HEK293 (cell line): ENCODE measurements around the gene GID8.

Experiments
- CTCF ChIA-PET: fragments of 350-600 bp; formaldehyde crosslinking; extraction: SDS; loops from one replicate; lab custom pipeline; 2021; ENCODE audit warnings: antibody characterized with exemption; lab: Yijun Ruan, JAX
- POLR2A ChIA-PET: fragments of 300-600 bp; formaldehyde crosslinking; extraction: SDS; loops from one replicate; lab custom pipeline; 2020; ENCODE audit warnings: antibody characterized with exemption, inconsistent platforms; lab: Yijun Ruan, JAX
- H3K27ac ChIP-seq: fragments of 200-500 bp; sonication (Bioruptor generic); 2 replicates; pipeline ENCODE4 v1.5.1; 2014; ENCODE audit warnings: low read depth, low read length, control low read depth, inconsistent platforms; ENCODE audit errors: extremely low read depth
- H3K36me3 ChIP-seq, 2 experiments: fragments of 200-500 bp in 1 of 2; sonication (Bioruptor generic) in 1 of 2; 1 replicate in 1 of 2; 2 replicates in 1 of 2; pipeline ENCODE4 v1.5.1; 2014 to 2017; ENCODE audit warnings: inconsistent platforms in 2 of 2, low read length in 2 of 2; ENCODE audit not compliant: control insufficient read depth in 2 of 2, insufficient read depth in 1 of 2
- H3K4me1 ChIP-seq: fragments of 200-500 bp; sonication (Bioruptor generic); 2 replicates; pipeline ENCODE4 v1.5.1; 2014; ENCODE audit warnings: mild to moderate bottlenecking, low read length, inconsistent platforms; ENCODE audit not compliant: control insufficient read depth, insufficient read depth
- H3K4me3 ChIP-seq: 2 replicates; pipeline ENCODE4 v1.5.1; 2011; ENCODE audit warnings: low read depth, mild to moderate bottlenecking, control low read depth, low read length, moderate library complexity
- H3K9me3 ChIP-seq: fragments of 200-500 bp; sonication (Bioruptor generic); 2 replicates; pipeline ENCODE4 v1.5.1; 2014; ENCODE audit warnings: low read depth, low read length, inconsistent platforms; ENCODE audit not compliant: control insufficient read depth, insufficient read depth
- GLIS1 ChIP-seq: fragments of 450-650 bp; formaldehyde crosslinking; IDR thresholded peaks from 2 replicates; pipeline ENCODE4 v1.5.1; 2016; ENCODE audit warnings: missing biosample characterization, missing genetic modification characterization
- KLF1 ChIP-seq: fragments of 450-650 bp; formaldehyde crosslinking; IDR thresholded peaks from 2 replicates; pipeline ENCODE4 v1.5.1; 2016; ENCODE audit warnings: missing biosample characterization, missing genetic modification characterization
- MZF1 ChIP-seq: fragments of 450-650 bp; formaldehyde crosslinking; IDR thresholded peaks from 2 replicates; pipeline ENCODE4 v1.5.1; 2017; ENCODE audit warnings: missing biosample characterization, missing genetic modification characterization, borderline replicate concordance
- OSR2 ChIP-seq: fragments of 450-650 bp; formaldehyde crosslinking; IDR thresholded peaks from 2 replicates; pipeline ENCODE4 v1.5.1; 2016; ENCODE audit warnings: missing biosample characterization, missing genetic modification characterization
- REST ChIP-seq: fragments of 450-650 bp; formaldehyde crosslinking; IDR thresholded peaks from 2 replicates; pipeline ENCODE4 v1.5.1; 2016; ENCODE audit warnings: missing biosample characterization, missing genetic modification characterization
- ZBTB1 ChIP-seq: fragments of 450-650 bp; formaldehyde crosslinking; IDR thresholded peaks from 2 replicates; pipeline ENCODE4 v1.5.1; 2016; ENCODE audit warnings: missing biosample characterization, missing genetic modification characterization
- ZEB2 ChIP-seq: fragments of 450-650 bp; formaldehyde crosslinking; IDR thresholded peaks from 2 replicates; pipeline ENCODE4 v1.5.1; 2016; ENCODE audit warnings: missing biosample characterization, missing genetic modification characterization
- ZNF112 ChIP-seq: fragments of 450-650 bp; formaldehyde crosslinking; IDR thresholded peaks from 2 replicates; pipeline ENCODE4 v1.5.0; 2017; ENCODE audit warnings: missing biosample characterization, missing genetic modification characterization
- ZNF214 ChIP-seq: fragments of 450-650 bp; formaldehyde crosslinking; IDR thresholded peaks from 2 replicates; pipeline ENCODE4 v1.5.1; 2017; ENCODE audit warnings: missing biosample characterization, mild to moderate bottlenecking, missing genetic modification characterization, borderline replicate concordance
- ZNF280D ChIP-seq: fragments of 450-650 bp; formaldehyde crosslinking; IDR thresholded peaks from 2 replicates; pipeline ENCODE4 v1.5.1; 2016; ENCODE audit warnings: missing biosample characterization, missing genetic modification characterization
- ZNF510 ChIP-seq: fragments of 450-650 bp; formaldehyde crosslinking; IDR thresholded peaks from 2 replicates; pipeline ENCODE4 v1.5.1; 2018; ENCODE audit warnings: mild to moderate bottlenecking, missing genetic modification characterization, missing biosample characterization; ENCODE audit not compliant: insufficient replicate concordance
- ZNF623 ChIP-seq: fragments of 450-650 bp; formaldehyde crosslinking; IDR thresholded peaks from 2 replicates; pipeline ENCODE4 v1.5.1; 2016; ENCODE audit warnings: missing biosample characterization, missing genetic modification characterization
- ZNF639 ChIP-seq: fragments of 450-650 bp; formaldehyde crosslinking; IDR thresholded peaks from 2 replicates; pipeline ENCODE4 v1.5.1; 2016; ENCODE audit warnings: missing biosample characterization, missing genetic modification characterization
- ZNF654 ChIP-seq: fragments of 450-650 bp; formaldehyde crosslinking; IDR thresholded peaks from 2 replicates; pipeline ENCODE4 v1.5.1; 2016; ENCODE audit warnings: low read depth, missing biosample characterization, missing genetic modification characterization
- ZNF658 ChIP-seq: fragments of 450-650 bp; formaldehyde crosslinking; IDR thresholded peaks from 2 replicates; pipeline ENCODE4; 2016; ENCODE audit warnings: missing biosample characterization, missing genetic modification characterization
- ZNF664 ChIP-seq: fragments of 450-650 bp; formaldehyde crosslinking; IDR thresholded peaks from 2 replicates; pipeline ENCODE4 v1.5.1; 2016; ENCODE audit warnings: missing biosample characterization, missing genetic modification characterization
- ZSCAN18 ChIP-seq: fragments of 450-650 bp; formaldehyde crosslinking; IDR thresholded peaks from 2 replicates; pipeline ENCODE4 v1.5.1; 2016; ENCODE audit warnings: missing biosample characterization, missing genetic modification characterization
- ZXDB ChIP-seq: fragments of 450-650 bp; formaldehyde crosslinking; IDR thresholded peaks from 2 replicates; pipeline ENCODE4 v1.5.1; 2016; ENCODE audit warnings: missing biosample characterization, missing genetic modification characterization

Gene GID8

GRCh38 chr20:62910777-62911497 is 27.0 kb upstream of the GID8 start:
- no peak for TF ChIP-seq ZNF214 (tag by site-specific recombination)
- no peak for TF ChIP-seq GLIS1 (tag by site-specific recombination)
- TF ChIP-seq ZNF280D (tag by site-specific recombination) = no peak
- TF ChIP-seq KLF1 (tag by site-specific recombination) = no peak
- no peak for TF ChIP-seq ZXDB (tag by site-specific recombination)
- TF ChIP-seq ZSCAN18 = no peak
- TF ChIP-seq REST (tag by site-specific recombination) = no peak
- no peak for TF ChIP-seq ZEB2 (tag by site-specific recombination)
- no peak for TF ChIP-seq ZNF623 (tag by site-specific recombination)
- TF ChIP-seq OSR2 (tag by site-specific recombination) = no peak
- TF ChIP-seq ZNF510 (tag by site-specific recombination) = no peak
- no peak for TF ChIP-seq MZF1 (tag by site-specific recombination)
- no peak for TF ChIP-seq ZNF639
- TF ChIP-seq ZNF654 (tag by site-specific recombination) = no peak
- TF ChIP-seq ZBTB1 (tag by site-specific recombination) = no peak
- TF ChIP-seq ZNF664 (tag by site-specific recombination) = no peak
- TF ChIP-seq ZNF658 (tag by site-specific recombination) = no peak
- no peak for TF ChIP-seq ZNF112
- ChIA-PET CTCF (interaction anchor here (0.6 to 2.1 kb wide), 4 partner anchors 9 to 62 kb away, joined by 3 to 10 read pairs (median 4); no protein-coding TSS in a partner anchor), POLR2A (no interaction called here)
- Histone ChIP-seq H3K4me1 (peaks cover 13% of the 10 kb centered on the region), H3K4me3 (no peak overlapping the region), H3K27ac (no peak overlapping the region), H3K36me3 (peaks cover 25 to 75% of the 10 kb centered on the region in 2 experiments), H3K9me3 (no peaks in the 10 kb centered on the region)
